ENCODE data around the gene SNAI1.
"Not testable (repeated sequence)": the region's sequence is repeated elsewhere in the genome, so short reads cannot be mapped to it uniquely, and the experiment has no call there.

Gene SNAI1

DNA sequence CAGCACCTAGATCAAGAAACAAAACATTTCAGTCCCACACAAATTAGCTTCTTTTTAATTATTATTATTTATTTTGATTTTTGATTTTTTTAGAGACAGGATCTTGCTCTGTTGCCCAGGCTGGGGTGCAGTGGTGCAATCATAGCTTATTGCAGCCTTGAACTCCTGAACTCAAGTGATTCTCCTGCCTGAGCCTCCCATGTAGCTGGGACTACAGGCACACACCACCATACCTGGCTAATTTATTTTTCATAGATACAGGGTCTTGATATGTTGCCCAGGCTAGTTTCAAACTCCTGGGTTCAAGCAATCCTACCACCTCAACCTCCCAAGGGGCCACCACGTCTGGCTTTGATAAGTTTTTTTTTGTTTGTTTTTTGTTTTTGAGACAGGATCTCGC lies 24.6 kb downstream of the SNAI1 start:
- H3K4me2 ChIP-seq (ENCODE audit: low read length), result no peak overlapping the region
- H2BK120ac ChIP-seq (ENCODE audit: low read depth, low read length), result no peak overlapping the region
- H3K36me3 ChIP-seq (ENCODE audit: control insufficient read depth, insufficient read depth, low read length), result no peaks in the 10 kb centered on the region
- no peak overlapping the region for H3K9ac ChIP-seq (ENCODE audit: low read length)
- DNase-seq, result no peak
- no peak overlapping the region for H3K27ac ChIP-seq (ENCODE audit: low read depth, low read length)
- no peak overlapping the region for H3K4ac ChIP-seq (ENCODE audit: low read depth, low read length)
- no peak overlapping the region for H3K56ac ChIP-seq (ENCODE audit: low read length)
- H3K27me3 ChIP-seq (ENCODE audit: insufficient read depth, low read length, poor library complexity), result no peaks in the 10 kb centered on the region
- no peak overlapping the region for H3K4me3 ChIP-seq (ENCODE audit: low read length)
- no peak overlapping the region for H4K5ac ChIP-seq (ENCODE audit: low read length)
- no peak overlapping the region for H4K8ac ChIP-seq (ENCODE audit: low read depth, low read length)
- no CpG with 5 or more reads among the region's 2 CpGs for WGBS (ENCODE audit: extremely low coverage, insufficient coverage, low lambda C conversion rate)
- no peak overlapping the region for H2BK5ac ChIP-seq (ENCODE audit: low read length)
- H2BK15ac ChIP-seq (replicated peaks; ENCODE audit: low read depth), result no peak overlapping the region
- no peaks in the 10 kb centered on the region for H3K79me2 ChIP-seq (ENCODE audit: control insufficient read depth, insufficient read depth, low read length)
- no peak overlapping the region for H2AK5ac ChIP-seq (ENCODE audit: low read length)
- no peak overlapping the region for H3K18ac ChIP-seq (ENCODE audit: low read length)
- peaks cover 7% of the 10 kb centered on the region for H3K4me1 ChIP-seq (ENCODE audit: control insufficient read depth, low read depth, low read length)
- H3K23ac ChIP-seq (ENCODE audit: low read length), result no peak overlapping the region
- H3K79me1 ChIP-seq (ENCODE audit: low read length), result no peaks in the 10 kb centered on the region

DNA sequence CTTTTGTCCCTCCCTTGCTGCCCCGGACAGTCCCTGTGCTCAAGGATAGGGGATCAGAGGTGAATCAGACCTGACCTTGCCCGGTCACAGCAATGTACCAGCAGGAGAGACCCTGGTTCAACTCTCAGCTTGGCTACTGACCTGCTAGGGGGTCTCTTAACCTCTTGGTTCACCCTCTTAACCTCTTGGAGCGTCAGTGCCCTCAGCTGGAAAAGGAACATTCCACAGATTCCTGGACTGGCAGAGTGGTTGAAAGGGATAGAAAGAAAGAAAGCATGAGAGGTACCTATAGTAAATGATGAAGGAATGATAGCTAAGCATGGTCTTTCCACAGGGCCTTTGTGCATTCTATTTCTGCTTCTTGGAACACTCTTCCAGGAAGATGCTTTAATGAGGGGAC lies 25.2 kb downstream of the SNAI1 start:
- H3K27me3 ChIP-seq (ENCODE audit: insufficient read depth, low read length, poor library complexity), result no peaks in the 10 kb centered on the region
- no peak overlapping the region for H2BK15ac ChIP-seq (replicated peaks; ENCODE audit: low read depth)
- no peak overlapping the region for H3K4me2 ChIP-seq (ENCODE audit: low read length)
- H3K79me2 ChIP-seq (ENCODE audit: control insufficient read depth, insufficient read depth, low read length), result no peaks in the 10 kb centered on the region
- no peak overlapping the region for H3K4ac ChIP-seq (ENCODE audit: low read depth, low read length)
- H4K8ac ChIP-seq (ENCODE audit: low read depth, low read length), result no peak overlapping the region
- no peaks in the 10 kb centered on the region for H3K79me1 ChIP-seq (ENCODE audit: low read length)
- WGBS (ENCODE audit: extremely low coverage, insufficient coverage, low lambda C conversion rate), result no CpG with 5 or more reads among the region's 3 CpGs
- H3K18ac ChIP-seq (ENCODE audit: low read length), result no peak overlapping the region
- no peak overlapping the region for H3K56ac ChIP-seq (ENCODE audit: low read length)
- H2AK5ac ChIP-seq (ENCODE audit: low read length), result no peak overlapping the region
- no peak overlapping the region for H3K23ac ChIP-seq (ENCODE audit: low read length)
- no peaks in the 10 kb centered on the region for H3K36me3 ChIP-seq (ENCODE audit: control insufficient read depth, insufficient read depth, low read length)
- no peak overlapping the region for H3K4me3 ChIP-seq (ENCODE audit: low read length)
- DNase-seq, result no peak
- no peak overlapping the region for H2BK5ac ChIP-seq (ENCODE audit: low read length)
- H3K9ac ChIP-seq (ENCODE audit: low read length), result no peak overlapping the region
- H2BK120ac ChIP-seq (ENCODE audit: low read depth, low read length), result no peak overlapping the region
- H4K5ac ChIP-seq (ENCODE audit: low read length), result no peak overlapping the region
- peaks cover 8% of the 10 kb centered on the region for H3K4me1 ChIP-seq (ENCODE audit: control insufficient read depth, low read depth, low read length)
- no peak overlapping the region for H3K27ac ChIP-seq (ENCODE audit: low read depth, low read length)

DNA sequence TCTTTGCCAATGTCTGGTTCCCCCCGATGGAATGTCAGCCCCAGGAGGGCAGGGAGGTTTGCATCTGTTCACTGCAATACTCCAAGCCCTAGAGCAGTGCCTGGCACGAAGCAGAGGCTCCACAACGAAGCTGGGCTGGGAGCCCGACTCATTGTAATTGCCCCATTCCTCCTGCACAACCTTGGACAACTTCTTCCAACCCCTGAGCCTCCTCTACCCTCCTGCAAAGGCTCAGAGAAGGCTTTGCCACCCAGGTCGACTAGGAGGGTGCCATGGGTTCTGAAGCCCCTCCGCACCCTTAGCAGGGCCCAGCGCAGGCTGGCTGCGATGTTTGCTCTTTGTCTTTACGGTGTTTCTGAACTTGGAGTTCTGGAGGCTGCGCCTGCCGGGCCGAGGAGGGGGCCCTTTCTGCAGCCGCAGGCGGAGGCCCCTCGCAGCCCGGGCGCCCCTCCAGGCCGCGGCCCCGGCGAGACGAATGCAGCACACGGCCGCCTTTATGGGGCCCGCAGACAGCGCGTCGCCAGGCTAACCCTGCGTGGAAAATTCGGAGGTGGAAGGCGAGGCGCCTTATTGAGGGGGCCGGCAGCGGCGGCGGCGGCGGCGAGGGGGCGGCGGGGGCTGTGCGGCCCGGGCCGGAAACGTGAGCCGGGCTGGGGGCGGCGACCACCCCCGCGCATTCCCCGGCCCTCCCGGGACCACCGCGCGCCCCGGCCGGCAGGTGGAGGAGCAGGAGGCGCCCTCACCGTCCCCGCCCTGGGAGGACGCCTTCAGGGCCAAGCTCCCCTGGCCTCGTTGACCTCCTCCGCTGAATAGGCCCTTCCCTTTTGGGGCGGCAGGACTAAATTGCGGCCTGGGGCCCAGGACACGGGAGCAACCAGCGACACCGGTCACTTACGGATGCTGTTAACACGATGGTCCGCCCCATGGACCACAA lies 27.0 kb downstream of the SNAI1 start:
- Histone ChIP-seq H2BK5ac (ENCODE audit: low read length) (no peak overlapping the region), H3K9ac (ENCODE audit: low read length) (peak overlapping the region; percentile 52), H4K8ac (ENCODE audit: low read depth, low read length) (no peak overlapping the region), H3K27ac (ENCODE audit: low read depth, low read length) (no peak overlapping the region), H3K4me1 (ENCODE audit: control insufficient read depth, low read depth, low read length) (peaks cover 10% of the 10 kb centered on the region), H3K79me1 (ENCODE audit: low read length) (no peaks in the 10 kb centered on the region), H3K4me2 (ENCODE audit: low read length) (peak overlapping the region; percentile 25), H3K27me3 (ENCODE audit: insufficient read depth, low read length, poor library complexity) (no peaks in the 10 kb centered on the region), H2BK120ac (ENCODE audit: low read depth, low read length) (no peak overlapping the region), H3K4ac (ENCODE audit: low read depth, low read length) (no peak overlapping the region), H3K56ac (ENCODE audit: low read length) (peak overlapping the region; percentile 81), H3K4me3 (ENCODE audit: low read length) (no peak overlapping the region), H2BK15ac (replicated peaks; ENCODE audit: low read depth) (no peak overlapping the region), H4K5ac (ENCODE audit: low read length) (no peak overlapping the region), H2AK5ac (ENCODE audit: low read length) (no peak overlapping the region), H3K36me3 (ENCODE audit: control insufficient read depth, insufficient read depth, low read length) (no peaks in the 10 kb centered on the region), H3K23ac (ENCODE audit: low read length) (no peak overlapping the region), H3K79me2 (ENCODE audit: control insufficient read depth, insufficient read depth, low read length) (no peaks in the 10 kb centered on the region), H3K18ac (ENCODE audit: low read length) (peak overlapping the region; percentile 61)
- DNase-seq, result no peak
- WGBS (ENCODE audit: extremely low coverage, insufficient coverage, low lambda C conversion rate), result no CpG with 5 or more reads among the region's 71 CpGs

DNA sequence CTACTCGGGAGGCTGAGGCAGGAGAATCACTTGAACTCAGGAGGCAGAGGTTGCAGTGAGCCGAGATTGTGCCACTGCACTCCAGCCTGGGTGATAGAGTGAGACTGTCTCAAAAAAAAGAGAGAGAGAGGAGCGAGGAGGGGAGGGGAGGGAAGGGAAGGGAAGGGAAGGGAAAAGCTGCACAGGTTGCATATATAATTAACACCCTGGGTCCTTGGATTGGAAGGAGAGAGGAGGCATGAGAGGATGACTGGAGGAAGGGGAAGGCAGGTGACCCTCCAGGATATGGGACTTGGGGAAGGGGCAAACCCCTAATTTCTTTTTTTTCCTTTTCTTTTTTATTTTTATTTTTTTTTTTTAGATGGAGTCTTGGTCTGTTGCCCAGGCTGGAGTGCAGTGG lies 28.8 kb downstream of the SNAI1 start:
- H3K4ac ChIP-seq (ENCODE audit: low read depth, low read length); H3K27me3 ChIP-seq (ENCODE audit: insufficient read depth, low read length, poor library complexity); H3K56ac ChIP-seq (ENCODE audit: low read length); H4K5ac ChIP-seq (ENCODE audit: low read length); H4K8ac ChIP-seq (ENCODE audit: low read depth, low read length); DNase-seq; H3K79me2 ChIP-seq (ENCODE audit: control insufficient read depth, insufficient read depth, low read length); H2AK5ac ChIP-seq (ENCODE audit: low read length); H3K79me1 ChIP-seq (ENCODE audit: low read length); H3K36me3 ChIP-seq (ENCODE audit: control insufficient read depth, insufficient read depth, low read length); H2BK5ac ChIP-seq (ENCODE audit: low read length); H2BK15ac ChIP-seq (replicated peaks; ENCODE audit: low read depth); H3K9ac ChIP-seq (ENCODE audit: low read length); H3K18ac ChIP-seq (ENCODE audit: low read length); H3K27ac ChIP-seq (ENCODE audit: low read depth, low read length); H3K4me2 ChIP-seq (ENCODE audit: low read length); H2BK120ac ChIP-seq (ENCODE audit: low read depth, low read length); H3K23ac ChIP-seq (ENCODE audit: low read length); H3K4me3 ChIP-seq (ENCODE audit: low read length): not testable (repeated sequence)
- H3K4me1 ChIP-seq (ENCODE audit: control insufficient read depth, low read depth, low read length), result peaks cover 19% of the 10 kb centered on the region
- no CpG with 5 or more reads among the region's 3 CpGs for WGBS (ENCODE audit: extremely low coverage, insufficient coverage, low lambda C conversion rate)

DNA sequence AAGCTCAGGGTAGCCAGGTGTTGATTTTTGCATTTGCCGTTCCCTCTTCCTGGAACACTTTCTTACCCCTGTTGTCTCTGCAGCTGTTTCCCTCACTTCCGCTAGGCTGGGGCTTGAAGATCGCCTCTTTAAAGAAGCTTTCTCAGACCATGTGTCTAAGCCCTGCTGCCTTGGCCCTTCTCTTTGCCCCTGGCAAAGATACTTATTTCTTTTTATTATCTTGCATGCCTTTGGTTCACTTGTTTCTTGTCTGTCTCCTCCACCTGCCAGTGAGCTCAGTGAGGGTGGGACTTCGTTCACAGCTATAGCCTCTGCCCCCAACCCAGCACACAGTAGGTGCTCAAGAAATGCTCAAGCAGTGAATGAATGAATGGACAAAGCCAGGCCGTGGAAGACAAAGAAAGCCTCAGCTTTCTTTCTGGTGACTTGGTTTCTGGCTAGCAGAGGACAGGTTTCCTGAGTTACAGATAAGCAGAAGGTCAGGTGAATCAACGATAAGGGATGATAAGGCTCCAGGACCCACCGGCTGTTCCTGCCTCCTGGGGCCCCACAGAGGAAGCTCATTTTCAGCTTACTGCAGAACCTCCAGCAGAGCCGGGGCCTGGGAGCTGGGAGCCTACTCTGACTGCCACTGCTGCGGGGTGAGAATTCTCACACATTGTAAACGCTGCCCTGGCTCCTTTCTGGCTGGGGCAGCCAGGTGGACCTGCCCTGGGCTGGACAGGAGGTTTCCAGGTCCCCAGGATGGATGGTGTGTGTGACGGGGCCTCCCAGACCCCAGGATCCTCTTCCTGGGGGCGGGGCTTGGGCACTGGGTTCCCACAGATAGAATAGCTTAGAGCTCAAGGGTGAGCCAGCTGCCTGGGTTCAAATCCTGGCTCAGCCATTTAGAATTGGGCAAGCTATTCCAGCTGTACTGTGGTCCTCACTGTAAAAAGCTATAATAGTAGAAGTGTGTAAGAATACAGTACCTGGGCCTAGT lies 29.8 kb downstream of the SNAI1 start:
- Histone ChIP-seq H2BK5ac (ENCODE audit: low read length) (peak overlapping the region; percentile 97), H4K8ac (ENCODE audit: low read depth, low read length) (no peak overlapping the region), H3K79me1 (ENCODE audit: low read length) (no peaks in the 10 kb centered on the region), H3K23ac (ENCODE audit: low read length) (no peak overlapping the region), H3K4me2 (ENCODE audit: low read length) (peak overlapping the region; percentile 21), H2BK120ac (ENCODE audit: low read depth, low read length) (peak overlapping the region; percentile 15), H3K79me2 (ENCODE audit: control insufficient read depth, insufficient read depth, low read length) (no peaks in the 10 kb centered on the region), H3K9ac (ENCODE audit: low read length) (peak overlapping the region; percentile 26), H3K27ac (ENCODE audit: low read depth, low read length) (peak overlapping the region; percentile 64), H2BK15ac (replicated peaks; ENCODE audit: low read depth) (no peak overlapping the region), H3K4ac (ENCODE audit: low read depth, low read length) (peak overlapping the region; percentile 64), H3K4me3 (ENCODE audit: low read length) (no peak overlapping the region), H3K56ac (ENCODE audit: low read length) (peak overlapping the region; percentile 82), H2AK5ac (ENCODE audit: low read length) (peak overlapping the region; percentile 84), H3K4me1 (ENCODE audit: control insufficient read depth, low read depth, low read length) (peaks cover 19% of the 10 kb centered on the region), H4K5ac (ENCODE audit: low read length) (peak overlapping the region; percentile 17), H3K36me3 (ENCODE audit: control insufficient read depth, insufficient read depth, low read length) (no peaks in the 10 kb centered on the region), H3K18ac (ENCODE audit: low read length) (peak overlapping the region; percentile 35), H3K27me3 (ENCODE audit: insufficient read depth, low read length, poor library complexity) (no peaks in the 10 kb centered on the region)
- DNase-seq, result peak; percentile 96
- WGBS (ENCODE audit: extremely low coverage, insufficient coverage, low lambda C conversion rate), result no CpG with 5 or more reads among the region's 12 CpGs
